Measurements from ENCODE around the gene GINS2. TPM values are rescaled to one million over a fixed set of nuclear protein-coding genes. Genes with fewer than 3 reads are reported as not detected.

The GINS2 gene
- total RNA-seq (2021), result 18.4 and 20.2 TPM in 2 replicates
- Bru-seq, nascent RNA, result percentile 57 among the genes with signal in this experiment
- BruChase-seq, experiment 1, labeled RNA remaining after a 2-hour chase, result percentile 45 among the genes with signal in this experiment
- percentile 64 among the genes with signal in this experiment for BruChase-seq, experiment 2, labeled RNA remaining after a 6-hour chase
- long read RNA-seq, transcript GINS2-201 (5 exons, 2,673 nt), result major isoform, 64 of 68 reads
- long read RNA-seq, partial matches to known transcripts, result 0 of 68 reads
- long read RNA-seq, other reads (novel, unspliced or antisense), result 4 of 68 reads

DNA sequence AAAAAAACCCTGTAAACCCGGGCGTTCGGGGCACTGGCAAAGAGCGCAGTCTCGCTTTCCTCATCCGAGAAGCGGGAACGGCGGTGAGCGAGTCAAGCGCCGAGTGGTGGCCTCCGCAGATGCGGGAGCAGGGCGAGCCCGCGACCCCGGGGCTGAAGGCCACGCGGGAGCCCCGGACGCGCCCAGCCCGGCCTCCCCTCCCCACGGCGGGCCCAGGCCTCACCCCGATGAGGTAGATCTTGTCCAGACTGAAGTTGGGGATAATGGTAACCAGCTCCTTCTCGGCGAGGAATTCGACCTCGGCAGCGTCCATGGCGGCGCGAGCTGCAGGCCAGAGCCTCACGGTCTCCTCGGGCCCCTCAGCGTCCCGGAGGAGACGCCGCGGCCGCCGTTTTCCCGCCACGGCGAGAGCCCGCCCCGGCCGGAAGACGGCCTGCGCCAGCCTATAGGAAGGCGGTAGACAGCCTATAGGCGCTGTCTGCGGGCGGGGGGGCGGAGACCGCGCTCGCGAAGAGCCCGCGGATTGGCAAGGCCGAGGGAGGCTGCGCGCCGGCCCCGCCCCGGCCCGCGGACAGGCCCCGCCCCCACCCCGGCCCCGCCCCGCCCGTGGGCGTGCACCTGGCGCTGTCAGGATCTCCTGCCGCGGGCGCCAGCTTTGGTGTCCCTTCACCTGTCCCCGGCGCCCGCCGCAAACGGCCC is at the start of gene GINS2:
TSS of gene GINS2 (minus strand) at position 369 of the 699 bp plus-strand sequence. CDS start at position 313, 56 bp downstream.
- CTCF ChIA-PET, result interaction anchor here (0.6 kb wide), 1 partner anchor 573 kb away, joined by 5 read pairs; no protein-coding TSS in a partner anchor
- intact Hi-C loops (cut with micrococcal nuclease; ENCODE audit: unreplicated experiment), result no loop called here
- TF ChIP-seq, protein P1, sequence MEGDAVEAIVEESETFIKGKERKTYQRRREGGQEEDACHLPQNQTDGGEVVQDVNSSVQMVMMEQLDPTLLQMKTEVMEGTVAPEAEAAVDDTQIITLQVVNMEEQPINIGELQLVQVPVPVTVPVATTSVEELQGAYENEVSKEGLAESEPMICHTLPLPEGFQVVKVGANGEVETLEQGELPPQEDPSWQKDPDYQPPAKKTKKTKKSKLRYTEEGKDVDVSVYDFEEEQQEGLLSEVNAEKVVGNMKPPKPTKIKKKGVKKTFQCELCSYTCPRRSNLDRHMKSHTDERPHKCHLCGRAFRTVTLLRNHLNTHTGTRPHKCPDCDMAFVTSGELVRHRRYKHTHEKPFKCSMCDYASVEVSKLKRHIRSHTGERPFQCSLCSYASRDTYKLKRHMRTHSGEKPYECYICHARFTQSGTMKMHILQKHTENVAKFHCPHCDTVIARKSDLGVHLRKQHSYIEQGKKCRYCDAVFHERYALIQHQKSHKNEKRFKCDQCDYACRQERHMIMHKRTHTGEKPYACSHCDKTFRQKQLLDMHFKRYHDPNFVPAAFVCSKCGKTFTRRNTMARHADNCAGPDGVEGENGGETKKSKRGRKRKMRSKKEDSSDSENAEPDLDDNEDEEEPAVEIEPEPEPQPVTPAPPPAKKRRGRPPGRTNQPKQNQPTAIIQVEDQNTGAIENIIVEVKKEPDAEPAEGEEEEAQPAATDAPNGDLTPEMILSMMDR (conservative IDR thresholded peaks at IDR 0.05), result no peak
- no peak for TF ChIP-seq EZH2 (IDR thresholded peaks at IDR 0.05; ENCODE audit: low read depth)

DNA sequence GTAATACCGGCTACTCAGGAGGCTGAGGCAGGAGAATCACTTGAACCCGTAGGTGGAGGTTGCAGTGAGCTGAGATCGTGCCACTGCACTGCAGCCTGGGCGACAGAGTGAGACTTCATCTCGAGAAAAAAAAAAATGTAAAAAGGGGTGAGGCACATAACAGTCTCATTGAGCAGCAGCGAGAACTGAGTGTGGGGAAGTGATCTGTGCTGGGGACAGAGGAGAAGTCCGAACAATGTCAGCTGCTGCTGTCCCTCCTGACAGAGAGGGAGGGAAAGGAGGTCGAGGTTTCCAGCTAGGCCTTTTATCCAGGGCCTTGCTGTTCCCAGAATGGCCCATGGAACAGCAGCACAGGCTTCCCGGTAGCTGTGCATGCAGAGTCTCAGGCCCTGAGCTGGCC is 48.2 kb upstream of the GINS2 start:
- Histone ChIP-seq H2AFZ (no peak overlapping the region), H3K79me2 (ENCODE audit: low read depth) (peaks cover 13% of the 10 kb centered on the region), H3K9me2 (ENCODE audit: insufficient read depth) (no peaks in the 10 kb centered on the region), H3K27ac (no peak overlapping the region), H3K9me3 (ENCODE audit: insufficient read depth, low read depth) (no peaks in the 10 kb centered on the region), H3K4me2 (no peak overlapping the region), H3K36me3 (ENCODE audit: low read depth) (peaks cover 6% of the 10 kb centered on the region; the same call in 1 of the 2 replicates), H3K4me1 (replicated peaks; ENCODE audit: insufficient read depth) (peaks cover 9% of the 10 kb centered on the region; the same call in 1 of the 2 replicates), H3F3A (ENCODE audit: insufficient read depth, low read depth) (peaks cover 19% of the 10 kb centered on the region; the same call in 1 of the 2 replicates), H3K4me3 (no peak overlapping the region), H3K27me3 (ENCODE audit: insufficient read depth, low read depth) (no peaks in the 10 kb centered on the region), H4K20me1 (ENCODE audit: insufficient read depth) (peaks cover 5% of the 10 kb centered on the region)
- DNase-seq, result no peak
- CTCF ChIA-PET, result no interaction called here
- intact Hi-C loops (cut with micrococcal nuclease; ENCODE audit: unreplicated experiment), result no loop called here
- no peak for TF ChIP-seq EZH2 (IDR thresholded peaks at IDR 0.05; ENCODE audit: low read depth)
- TF ChIP-seq, protein P1 (conservative IDR thresholded peaks at IDR 0.05), result no peak
- no TSS peak for BruUV-seq (replicated peaks)
- POLR2A ChIA-PET (ENCODE audit: unreplicated experiment), result no interaction called here

More for the DNA sequence above, at the start of gene GINS2:
- Histone ChIP-seq H3K79me2 (ENCODE audit: low read depth) (peaks cover 14% of the 10 kb centered on the region), H3K4me1 (replicated peaks; ENCODE audit: insufficient read depth) (0 out of 2 replicates have a peak, but pooled peaks cover 5% of the 10 kb centered on the region), H3K9me3 (ENCODE audit: insufficient read depth, low read depth) (no peaks in the 10 kb centered on the region), H3K27ac (no peak within 1 kb of the TSS), H3K4me3 (peak within 1 kb of the TSS; percentile 82), H3F3A (ENCODE audit: insufficient read depth, low read depth) (peaks cover 3% of the 10 kb centered on the region), H3K4me2 (peak within 1 kb of the TSS; percentile 93), H3K9me2 (ENCODE audit: insufficient read depth) (no peaks in the 10 kb centered on the region), H2AFZ (peak within 1 kb of the TSS; percentile 91), H4K20me1 (ENCODE audit: insufficient read depth) (no peaks in the 10 kb centered on the region), H3K36me3 (ENCODE audit: low read depth) (no peaks in the 10 kb centered on the region), H3K27me3 (ENCODE audit: insufficient read depth, low read depth) (no peaks in the 10 kb centered on the region)
- peak; percentile 84 to 89 for DNase-seq
- POLR2A ChIA-PET (ENCODE audit: unreplicated experiment), result interaction anchor here (0.6 kb wide), 1 partner anchor 91 kb away, joined by 4 read pairs; no protein-coding TSS in a partner anchor
- TSS peak; percentile 22 for BruUV-seq (replicated peaks)

DNA sequence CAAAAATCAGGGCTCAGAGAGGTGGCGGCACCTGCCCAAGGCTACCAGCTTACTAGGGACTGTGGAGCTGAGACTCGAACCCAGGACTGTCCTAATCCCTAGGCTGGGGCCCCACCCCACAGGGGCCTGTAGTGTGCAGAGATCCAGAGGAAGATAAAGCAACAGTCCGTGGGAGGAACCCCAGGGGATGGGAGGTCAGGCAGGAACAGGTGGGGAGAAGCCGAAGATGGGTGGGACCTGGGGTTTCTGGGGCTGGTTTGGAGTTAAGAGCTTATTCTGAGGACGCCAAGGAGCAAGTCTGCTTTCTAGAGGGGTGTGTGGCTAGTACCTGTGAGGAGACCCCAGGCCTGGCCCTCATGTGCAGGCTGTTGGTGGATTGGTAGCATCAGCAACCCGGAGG is 47.2 kb upstream of the GINS2 start:
- TF ChIP-seq EZH2 (IDR thresholded peaks at IDR 0.05; ENCODE audit: low read depth), result no peak
- TF ChIP-seq, protein P1 (conservative IDR thresholded peaks at IDR 0.05), result no peak
- ChIA-PET POLR2A (ENCODE audit: unreplicated experiment) (interaction anchor here (0.6 kb wide), 1 partner anchor 1409 kb away, joined by 9 read pairs; no protein-coding TSS in a partner anchor), CTCF (no interaction called here)
- H3F3A ChIP-seq (ENCODE audit: insufficient read depth, low read depth), result peaks cover 19% of the 10 kb centered on the region; the same call in 1 of the 2 replicates
- H3K4me2 ChIP-seq, result no peak overlapping the region
- H4K20me1 ChIP-seq (ENCODE audit: insufficient read depth), result peaks cover 5% of the 10 kb centered on the region
- no peaks in the 10 kb centered on the region for H3K9me3 ChIP-seq (ENCODE audit: insufficient read depth, low read depth)
- peaks cover 9% of the 10 kb centered on the region; the same call in 1 of the 2 replicates for H3K4me1 ChIP-seq (replicated peaks; ENCODE audit: insufficient read depth)
- H3K27ac ChIP-seq, result no peak overlapping the region
- H3K36me3 ChIP-seq (ENCODE audit: low read depth), result peaks cover 2% of the 10 kb centered on the region; the same call in 1 of the 2 replicates
- no peak overlapping the region for H3K4me3 ChIP-seq
- intact Hi-C loops (cut with micrococcal nuclease; ENCODE audit: unreplicated experiment), result no loop called here
- no peak for DNase-seq
- H2AFZ ChIP-seq, result no peak overlapping the region
- BruUV-seq (replicated peaks), result no TSS peak
- H3K79me2 ChIP-seq (ENCODE audit: low read depth), result 0 out of 2 replicates have a peak, but pooled peaks cover 5% of the 10 kb centered on the region
- no peaks in the 10 kb centered on the region for H3K27me3 ChIP-seq (ENCODE audit: insufficient read depth, low read depth)
- H3K9me2 ChIP-seq (ENCODE audit: insufficient read depth), result no peaks in the 10 kb centered on the region
